Panc1 (cell line): ENCODE measurements around the gene NDUFV1. TPM values are rescaled to one million over a fixed set of nuclear protein-coding genes. Genes with fewer than 3 reads are reported as not detected.

Experiments used
- ATAC-seq: fragments of 200-7000 bp; cut with Tn5 transposase; 2 replicates; pipeline ENCODE4 v1.9.1; 2020; ENCODE audit warnings: mild to moderate bottlenecking, moderate library complexity
- BruUV-seq: library from RNA; stranded (reverse); fragments of 400-500 nt; replicated peaks from 2 replicates; lab custom pipeline; 2021; lab: Mats Ljungman, UMichigan
- CTCF ChIA-PET: fragments of 300-600 bp; sonication (Branson Sonifier 250); formaldehyde crosslinking; loops from one replicate; lab custom pipeline; 2022; ENCODE audit warnings: antibody characterized with exemption; lab: Charles Lee
- POLR2A ChIA-PET: fragments of 300-600 bp; sonication (Branson Sonifier 250); formaldehyde crosslinking; loops from one replicate; lab custom pipeline; 2022; ENCODE audit warnings: antibody characterized with exemption; lab: Charles Lee
- DNase-seq: peaks from one replicate; pipeline ENCODE4 v3.0.0-alpha.2; 2010; ENCODE audit warnings: low read depth, low spot score
- H3K27ac ChIP-seq: 2 replicates; pipeline ENCODE4 v1.5.1; 2011; ENCODE audit warnings: mild to moderate bottlenecking, low read length, inconsistent platforms
- H3K27me3 ChIP-seq: fragments of 200-500 bp; sonication (Bioruptor generic); 2 replicates; pipeline ENCODE4 v1.6.0; 2014; ENCODE audit warnings: low read length, inconsistent platforms; ENCODE audit not compliant: control insufficient read depth, insufficient read depth
- H3K36me3 ChIP-seq: fragments of 200-500 bp; sonication (Bioruptor generic); 2 replicates; pipeline ENCODE4 v1.5.1; 2014; ENCODE audit warnings: inconsistent platforms, mild to moderate bottlenecking, low read length, moderate library complexity; ENCODE audit not compliant: control insufficient read depth, insufficient read depth
- H3K4me1 ChIP-seq: 2 replicates; pipeline ENCODE4 v1.5.1; 2011; ENCODE audit warnings: inconsistent platforms, mild to moderate bottlenecking, low read length, moderate library complexity; ENCODE audit not compliant: control insufficient read depth, insufficient read depth
- H3K4me3 ChIP-seq, 2 experiments: 2 replicates each; pipeline ENCODE4 v1.5.1; 2011 to 2012; ENCODE audit warnings: low read depth in 2 of 2, low read length in 2 of 2, mild to moderate bottlenecking in 2 of 2, inconsistent platforms in 1 of 2, moderate library complexity in 1 of 2
- H3K9me3 ChIP-seq: fragments of 200-500 bp; sonication (Bioruptor generic); 2 replicates; pipeline ENCODE4 v1.5.1; 2014; ENCODE audit warnings: low read depth, mild to moderate bottlenecking, inconsistent platforms, low read length, moderate library complexity; ENCODE audit not compliant: control insufficient read depth, insufficient read depth
- POLR2AphosphoS5 ChIP-seq: IDR thresholded peaks from 2 replicates; pipeline ENCODE4 v1.6.1; 2012; ENCODE audit warnings: mild to moderate bottlenecking, low read depth, low read length, moderate library complexity
- SIN3A ChIP-seq: IDR thresholded peaks from 2 replicates; pipeline ENCODE4 v1.6.1; 2012; ENCODE audit warnings: low read depth, mild to moderate bottlenecking, low read length, moderate library complexity, borderline replicate concordance; ENCODE audit not compliant: insufficient read depth
- TCF7L2 ChIP-seq: IDR thresholded peaks from 2 replicates; pipeline ENCODE4 v1.6.1; 2011; ENCODE audit warnings: mild to moderate bottlenecking, low read depth, low read length, inconsistent platforms
- in situ Hi-C: cut with HindIII; loops from 2 replicates; pipeline ENCODE4 v1.10.0; 2016; ENCODE audit warnings: low sequenced_read_pairs, low pct_unique_long_range_greater_than_20kb
- intact Hi-C: fragments of 100-400 bp; cut with micrococcal nuclease; formaldehyde crosslinking; loops from one replicate; pipeline ENCODE4 v1.10.0; 2022; ENCODE audit not compliant: unreplicated experiment
- total RNA-seq: library from RNA; stranded (reverse); gene quantifications from one replicate; pipeline ENCODE4 v1.2.1, GENCODE V29; 2021; ENCODE audit not compliant: unreplicated experiment
- TF ChIP-seq, protein P1 (sequence below), 2 experiments: IDR thresholded peaks; 2 replicates each; pipeline ENCODE4 v1.6.1; 2011 to 2012; ENCODE audit warnings: low read depth in 2 of 2, control low read depth in 1 of 2, low read length in 1 of 2, mild to moderate bottlenecking in 1 of 2, moderate library complexity in 1 of 2; ENCODE audit not compliant: insufficient read depth in 1 of 2
- TF ChIP-seq, protein P2 (sequence below): fragments of 450-650 bp; IDR thresholded peaks from 2 replicates; pipeline ENCODE4 v1.5.1; 2017; ENCODE audit warnings: mild to moderate bottlenecking

NDUFV1 gene
- total RNA-seq, 1 experiment from 2014 or later, result 281 TPM

GRCh38 chr11:67574938-67575337 lies 31.8 kb upstream of the NDUFV1 start:
- ChIA-PET POLR2A (interaction anchor here (0.6 kb wide), 1 partner anchor 86 kb away, joined by 9 read pairs; no protein-coding TSS in a partner anchor), CTCF (no interaction called here)
- ATAC-seq, result no peak
- Histone ChIP-seq H3K4me1 (peaks cover 10% of the 10 kb centered on the region), H3K36me3 (no peaks in the 10 kb centered on the region), H3K27me3 (no peaks in the 10 kb centered on the region; the same call in 1 of the 2 replicates), H3K27ac (no peak overlapping the region), H3K9me3 (no peaks in the 10 kb centered on the region; the same call in 1 of the 2 replicates), H3K4me3 (no peak overlapping the region)
- in situ Hi-C loops, result no loop called here
- TF ChIP-seq POLR2AphosphoS5 (no peak), SIN3A (no peak), TCF7L2 (no peak)
- TF ChIP-seq, protein P1, sequence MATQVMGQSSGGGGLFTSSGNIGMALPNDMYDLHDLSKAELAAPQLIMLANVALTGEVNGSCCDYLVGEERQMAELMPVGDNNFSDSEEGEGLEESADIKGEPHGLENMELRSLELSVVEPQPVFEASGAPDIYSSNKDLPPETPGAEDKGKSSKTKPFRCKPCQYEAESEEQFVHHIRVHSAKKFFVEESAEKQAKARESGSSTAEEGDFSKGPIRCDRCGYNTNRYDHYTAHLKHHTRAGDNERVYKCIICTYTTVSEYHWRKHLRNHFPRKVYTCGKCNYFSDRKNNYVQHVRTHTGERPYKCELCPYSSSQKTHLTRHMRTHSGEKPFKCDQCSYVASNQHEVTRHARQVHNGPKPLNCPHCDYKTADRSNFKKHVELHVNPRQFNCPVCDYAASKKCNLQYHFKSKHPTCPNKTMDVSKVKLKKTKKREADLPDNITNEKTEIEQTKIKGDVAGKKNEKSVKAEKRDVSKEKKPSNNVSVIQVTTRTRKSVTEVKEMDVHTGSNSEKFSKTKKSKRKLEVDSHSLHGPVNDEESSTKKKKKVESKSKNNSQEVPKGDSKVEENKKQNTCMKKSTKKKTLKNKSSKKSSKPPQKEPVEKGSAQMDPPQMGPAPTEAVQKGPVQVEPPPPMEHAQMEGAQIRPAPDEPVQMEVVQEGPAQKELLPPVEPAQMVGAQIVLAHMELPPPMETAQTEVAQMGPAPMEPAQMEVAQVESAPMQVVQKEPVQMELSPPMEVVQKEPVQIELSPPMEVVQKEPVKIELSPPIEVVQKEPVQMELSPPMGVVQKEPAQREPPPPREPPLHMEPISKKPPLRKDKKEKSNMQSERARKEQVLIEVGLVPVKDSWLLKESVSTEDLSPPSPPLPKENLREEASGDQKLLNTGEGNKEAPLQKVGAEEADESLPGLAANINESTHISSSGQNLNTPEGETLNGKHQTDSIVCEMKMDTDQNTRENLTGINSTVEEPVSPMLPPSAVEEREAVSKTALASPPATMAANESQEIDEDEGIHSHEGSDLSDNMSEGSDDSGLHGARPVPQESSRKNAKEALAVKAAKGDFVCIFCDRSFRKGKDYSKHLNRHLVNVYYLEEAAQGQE (IDR thresholded peaks at IDR 0.05; ENCODE audit: insufficient read depth in 1 of 2, low read depth in 2 of 2, low read length in 1 of 2), result no peak
- TF ChIP-seq, protein P2, sequence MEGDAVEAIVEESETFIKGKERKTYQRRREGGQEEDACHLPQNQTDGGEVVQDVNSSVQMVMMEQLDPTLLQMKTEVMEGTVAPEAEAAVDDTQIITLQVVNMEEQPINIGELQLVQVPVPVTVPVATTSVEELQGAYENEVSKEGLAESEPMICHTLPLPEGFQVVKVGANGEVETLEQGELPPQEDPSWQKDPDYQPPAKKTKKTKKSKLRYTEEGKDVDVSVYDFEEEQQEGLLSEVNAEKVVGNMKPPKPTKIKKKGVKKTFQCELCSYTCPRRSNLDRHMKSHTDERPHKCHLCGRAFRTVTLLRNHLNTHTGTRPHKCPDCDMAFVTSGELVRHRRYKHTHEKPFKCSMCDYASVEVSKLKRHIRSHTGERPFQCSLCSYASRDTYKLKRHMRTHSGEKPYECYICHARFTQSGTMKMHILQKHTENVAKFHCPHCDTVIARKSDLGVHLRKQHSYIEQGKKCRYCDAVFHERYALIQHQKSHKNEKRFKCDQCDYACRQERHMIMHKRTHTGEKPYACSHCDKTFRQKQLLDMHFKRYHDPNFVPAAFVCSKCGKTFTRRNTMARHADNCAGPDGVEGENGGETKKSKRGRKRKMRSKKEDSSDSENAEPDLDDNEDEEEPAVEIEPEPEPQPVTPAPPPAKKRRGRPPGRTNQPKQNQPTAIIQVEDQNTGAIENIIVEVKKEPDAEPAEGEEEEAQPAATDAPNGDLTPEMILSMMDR, result no peak
- intact Hi-C loops, result no loop called here
- no peak for DNase-seq
- BruUV-seq, result no TSS peak

- CTCF ChIA-PET, result interaction anchor here (0.6 to 1.3 kb wide), 2 partner anchors 36 to 69 kb away, joined by 3 read pairs; partner anchors contain the start of gene CDK2AP2
- TF ChIP-seq TCF7L2 (no peak), POLR2AphosphoS5 (no peak), SIN3A (no peak)
- TF ChIP-seq, protein P2, result no peak
- TF ChIP-seq, protein P1 (IDR thresholded peaks at IDR 0.05; ENCODE audit: insufficient read depth in 1 of 2, low read depth in 2 of 2, low read length in 1 of 2), result no peak
- POLR2A ChIA-PET, result no interaction called here
- intact Hi-C loops (no loop called here), in situ Hi-C loops (no loop called here)
- Histone ChIP-seq H3K27ac (no peak overlapping the region), H3K4me3 (no peak overlapping the region), H3K27me3 (no peaks in the 10 kb centered on the region; the same call in 1 of the 2 replicates), H3K4me1 (peaks cover 15% of the 10 kb centered on the region), H3K36me3 (no peaks in the 10 kb centered on the region), H3K9me3 (no peaks in the 10 kb centered on the region; the same call in 1 of the 2 replicates)
- no TSS peak for BruUV-seq
- no peak for DNase-seq
- no peak for ATAC-seq
Measured at GRCh38 chr11:67576735-67577475, 29.8 kb upstream of the NDUFV1 start.
